ENCODE data around the gene TCF15.

- TF ChIP-seq CTCF (IDR thresholded peaks at IDR 0.05): no peak
- no peak for TF ChIP-seq POLR2AphosphoS5 (IDR thresholded peaks at IDR 0.05)
These were observed 46.9 kb downstream of the TCF15 start for GRCh38 chr20:563187-563586.
